PC-9 (cell line): ENCODE measurements around the gene UBR4. TPM values are rescaled to one million over a fixed set of nuclear protein-coding genes. Genes with fewer than 3 reads are reported as not detected.
"Not testable (repeated sequence)": the region's sequence is repeated elsewhere in the genome, so short reads cannot be mapped to it uniquely, and the experiment has no call there.

ENCODE experiments used
- BruUV-seq: library from RNA; stranded (reverse); fragments of 400-500 nt; replicated peaks from 2 replicates; lab custom pipeline; 2021; lab: Mats Ljungman, UMichigan
- CTCF ChIA-PET: fragments of 300-600 bp; sonication (Branson Sonifier 250); formaldehyde crosslinking; loops from one replicate; lab custom pipeline; 2022; ENCODE audit warnings: antibody characterized with exemption; lab: Charles Lee
- POLR2A ChIA-PET: fragments of 300-600 bp; sonication (Branson Sonifier 250); formaldehyde crosslinking; loops from one replicate; lab custom pipeline; 2022; ENCODE audit warnings: antibody characterized with exemption; ENCODE audit not compliant: unreplicated experiment; lab: Charles Lee
- DNase-seq, 2 experiments: peaks; one replicate each; pipeline versions ENCODE4 v3.0.0 to v3.0.0-alpha.2; 2015 to 2022; ENCODE audit warnings: mixed read lengths in 1 of 2
- H2AFZ ChIP-seq: fragments of 200-600 bp; sonication (generic); 2 replicates; pipeline ENCODE4 v1.8.1; 2017; ENCODE audit warnings: antibody characterized with exemption
- H3F3A ChIP-seq: fragments of 200-600 bp; sonication (generic); 2 replicates; pipeline ENCODE4 v1.8.1; 2017; ENCODE audit warnings: antibody characterized with exemption, mild to moderate bottlenecking, low read depth; ENCODE audit not compliant: insufficient read depth
- H3K27ac ChIP-seq: fragments of 200-600 bp; sonication (generic); 2 replicates; pipeline ENCODE4 v1.6.1; 2016; ENCODE audit warnings: mixed run types
- H3K27me3 ChIP-seq: fragments of 200-600 bp; sonication (generic); 2 replicates; pipeline ENCODE4 v1.6.1; 2016; ENCODE audit warnings: low read depth, mixed run types; ENCODE audit not compliant: insufficient read depth
- H3K36me3 ChIP-seq: fragments of 200-600 bp; sonication (generic); 2 replicates; pipeline ENCODE4 v1.6.1; 2016; ENCODE audit warnings: low read depth, mixed run types
- H3K4me1 ChIP-seq: fragments of 200-600 bp; sonication (generic); replicated peaks from 2 replicates; pipeline ENCODE4 v1.6.1; 2016; ENCODE audit warnings: mixed run types; ENCODE audit not compliant: insufficient read depth
- H3K4me2 ChIP-seq: fragments of 200-600 bp; sonication (generic); 2 replicates; pipeline ENCODE4 v1.6.1; 2017; ENCODE audit warnings: mixed run types
- H3K4me3 ChIP-seq: fragments of 200-600 bp; sonication (generic); 2 replicates; pipeline ENCODE4 v1.6.1; 2016; ENCODE audit warnings: mixed run types
- H3K79me2 ChIP-seq: fragments of 200-600 bp; sonication (generic); 2 replicates; pipeline ENCODE4 v1.6.1; 2017; ENCODE audit warnings: low read depth, mixed run types
- H3K9me2 ChIP-seq: fragments of 200-600 bp; sonication (generic); 2 replicates; pipeline ENCODE4 v1.8.1; 2017; ENCODE audit warnings: mild to moderate bottlenecking; ENCODE audit not compliant: insufficient read depth
- H3K9me3 ChIP-seq: fragments of 200-600 bp; sonication (generic); 2 replicates; pipeline ENCODE4 v1.8.1; 2016; ENCODE audit warnings: low read depth; ENCODE audit not compliant: insufficient read depth
- H4K20me1 ChIP-seq: fragments of 200-600 bp; sonication (generic); 2 replicates; pipeline ENCODE4 v1.8.1; 2017; ENCODE audit not compliant: insufficient read depth
- CTCF ChIP-seq: fragments of 200-600 bp; sonication (generic); conservative IDR thresholded peaks from 2 replicates; pipeline ENCODE4 v1.6.1; 2017; ENCODE audit warnings: mixed run types, antibody characterized with exemption, mild to moderate bottlenecking, moderate library complexity
- EZH2 ChIP-seq: fragments of 200-600 bp; sonication (generic); IDR thresholded peaks from 2 replicates; pipeline ENCODE4 v1.8.0; 2017; ENCODE audit warnings: antibody characterized with exemption, low read depth
- intact Hi-C: fragments of 100-400 bp; cut with micrococcal nuclease; formaldehyde crosslinking; loops from one replicate; pipeline ENCODE4 v1.10.0; 2022; ENCODE audit not compliant: unreplicated experiment
- total RNA-seq: library from RNA; stranded (reverse); gene quantifications from 2 replicates; pipeline ENCODE4 v1.2.3, GENCODE V29; 2021

The UBR4 gene
- total RNA-seq, 1 experiment from 2014 or later = 117 TPM

GRCh38 chr1:19187852-19188251 lies 22.2 kb downstream of the UBR4 start:
- Histone ChIP-seq H4K20me1 (no peaks in the 10 kb centered on the region), H3K9me3 (no peaks in the 10 kb centered on the region), H3K4me1 (no peaks in the 10 kb centered on the region), H3K36me3 (0 out of 2 replicates have a peak, but pooled peaks cover 5% of the 10 kb centered on the region), H2AFZ (no peak overlapping the region), H3K79me2 (no peaks in the 10 kb centered on the region), H3K27me3 (no peaks in the 10 kb centered on the region), H3K4me3 (no peak overlapping the region), H3K9me2 (no peaks in the 10 kb centered on the region), H3K27ac (no peak overlapping the region), H3K4me2 (no peak overlapping the region), H3F3A (no peaks in the 10 kb centered on the region)
- no peak for DNase-seq
- no TSS peak for BruUV-seq
- ChIA-PET POLR2A (no interaction called here), CTCF (no interaction called here)
- intact Hi-C loops = no loop called here
- TF ChIP-seq EZH2 (no peak), CTCF (no peak)

- Histone ChIP-seq H3K4me3 (no peak overlapping the region), H2AFZ (no peak overlapping the region), H3K4me1 (no peaks in the 10 kb centered on the region), H3K27ac (no peak overlapping the region), H3K9me2 (no peaks in the 10 kb centered on the region), H3K36me3 (0 out of 2 replicates have a peak, but pooled peaks cover 5% of the 10 kb centered on the region), H3K4me2 (no peak overlapping the region), H3K79me2 (no peaks in the 10 kb centered on the region), H3K27me3 (no peaks in the 10 kb centered on the region), H4K20me1 (no peaks in the 10 kb centered on the region), H3F3A (no peaks in the 10 kb centered on the region), H3K9me3 (no peaks in the 10 kb centered on the region)
- CTCF ChIA-PET = interaction anchor here (0.6 kb wide), 1 partner anchor 1025 kb away, joined by 3 read pairs; no protein-coding TSS in a partner anchor
- intact Hi-C loops = no loop called here
- no peak for DNase-seq
- TF ChIP-seq CTCF = no peak
- TF ChIP-seq EZH2 = no peak
- POLR2A ChIA-PET = interaction anchor here (0.6 kb wide), 1 partner anchor 10 kb away, joined by 4 read pairs; no protein-coding TSS in a partner anchor
- no TSS peak for BruUV-seq
Observed at GRCh38 chr1:19186001-19186400, 24.1 kb downstream of the UBR4 start.

- intact Hi-C loops = no loop called here
- no peak overlapping the region for H3K4me3 ChIP-seq
- no peaks in the 10 kb centered on the region for H3F3A ChIP-seq
- H3K79me2 ChIP-seq = no peaks in the 10 kb centered on the region
- POLR2A ChIA-PET = no interaction called here
- no peaks in the 10 kb centered on the region for H4K20me1 ChIP-seq
- H3K36me3 ChIP-seq = 0 out of 2 replicates have a peak, but pooled peaks cover 5% of the 10 kb centered on the region
- TF ChIP-seq CTCF = no peak
- CTCF ChIA-PET = no interaction called here
- no peak overlapping the region for H2AFZ ChIP-seq
- no peak overlapping the region for H3K27ac ChIP-seq
- no peaks in the 10 kb centered on the region for H3K4me1 ChIP-seq
- H3K27me3 ChIP-seq = no peaks in the 10 kb centered on the region
- no peak for DNase-seq
- no TSS peak for BruUV-seq
- H3K9me3 ChIP-seq = no peaks in the 10 kb centered on the region
- no peak overlapping the region for H3K4me2 ChIP-seq
- H3K9me2 ChIP-seq = no peaks in the 10 kb centered on the region
Observed at GRCh38 chr1:19182223-19182622, 27.8 kb downstream of the UBR4 start.

GRCh38 chr1:19180265-19180657 lies 29.8 kb downstream of the UBR4 start:
- intact Hi-C loops, H3K4me3 ChIP-seq, POLR2A ChIA-PET: not testable (repeated sequence)

More at GRCh38 chr1:19180265-19180657, 29.8 kb downstream of the UBR4 start:
- H3K36me3 ChIP-seq, H3K27ac ChIP-seq, BruUV-seq, H2AFZ ChIP-seq, DNase-seq, H3K27me3 ChIP-seq, CTCF ChIA-PET, H4K20me1 ChIP-seq, H3K4me2 ChIP-seq, H3K9me2 ChIP-seq, H3K4me1 ChIP-seq, H3K79me2 ChIP-seq, H3K9me3 ChIP-seq, H3F3A ChIP-seq: not testable (repeated sequence)
